GM12873 (cell line): Measurements from ENCODE around the gene BACH2.

Experiments
- CTCF ChIP-seq: IDR thresholded peaks from 2 replicates; pipeline ENCODE4 v1.5.1; 2012; ENCODE audit warnings: low read depth, mild to moderate bottlenecking, moderate library complexity, low read length, control low read depth; ENCODE audit not compliant: insufficient read depth; ENCODE audit errors: missing control alignments

BACH2 gene

GRCh38 chr6:90136837-90137568, 159.6 kb downstream of the BACH2 start:
- TF ChIP-seq CTCF, result no peak

GRCh38 chr6:90136176-90136575, 160.5 kb downstream of the BACH2 start:
- no peak for TF ChIP-seq CTCF

GRCh38 chr6:90135667-90136066, 161.0 kb downstream of the BACH2 start:
- no peak for TF ChIP-seq CTCF

GRCh38 chr6:90131614-90132423, 164.8 kb downstream of the BACH2 start:
- no peak for TF ChIP-seq CTCF

GRCh38 chr6:90131125-90131524, 165.5 kb downstream of the BACH2 start:
- TF ChIP-seq CTCF, result no peak

- TF ChIP-seq CTCF, result no peak
Measured at GRCh38 chr6:90127595-90127994, 169.0 kb downstream of the BACH2 start.

- no peak for TF ChIP-seq CTCF
Measured at GRCh38 chr6:90126839-90127238, 169.8 kb downstream of the BACH2 start.
